GM21717 (cell line): Measurements from ENCODE around the gene WDR44.
"Not testable (repeated sequence)": the region's sequence is repeated elsewhere in the genome, so short reads cannot be mapped to it uniquely, and the experiment has no call there.

ENCODE experiments used
- ATAC-seq: cut with Tn5 transposase; IDR thresholded peaks from one replicate; pipeline ENCODE4 v1.9.1; 2021; ENCODE audit warnings: mild to moderate bottlenecking, moderate library complexity; ENCODE audit not compliant: unreplicated experiment

The WDR44 gene, protein sequence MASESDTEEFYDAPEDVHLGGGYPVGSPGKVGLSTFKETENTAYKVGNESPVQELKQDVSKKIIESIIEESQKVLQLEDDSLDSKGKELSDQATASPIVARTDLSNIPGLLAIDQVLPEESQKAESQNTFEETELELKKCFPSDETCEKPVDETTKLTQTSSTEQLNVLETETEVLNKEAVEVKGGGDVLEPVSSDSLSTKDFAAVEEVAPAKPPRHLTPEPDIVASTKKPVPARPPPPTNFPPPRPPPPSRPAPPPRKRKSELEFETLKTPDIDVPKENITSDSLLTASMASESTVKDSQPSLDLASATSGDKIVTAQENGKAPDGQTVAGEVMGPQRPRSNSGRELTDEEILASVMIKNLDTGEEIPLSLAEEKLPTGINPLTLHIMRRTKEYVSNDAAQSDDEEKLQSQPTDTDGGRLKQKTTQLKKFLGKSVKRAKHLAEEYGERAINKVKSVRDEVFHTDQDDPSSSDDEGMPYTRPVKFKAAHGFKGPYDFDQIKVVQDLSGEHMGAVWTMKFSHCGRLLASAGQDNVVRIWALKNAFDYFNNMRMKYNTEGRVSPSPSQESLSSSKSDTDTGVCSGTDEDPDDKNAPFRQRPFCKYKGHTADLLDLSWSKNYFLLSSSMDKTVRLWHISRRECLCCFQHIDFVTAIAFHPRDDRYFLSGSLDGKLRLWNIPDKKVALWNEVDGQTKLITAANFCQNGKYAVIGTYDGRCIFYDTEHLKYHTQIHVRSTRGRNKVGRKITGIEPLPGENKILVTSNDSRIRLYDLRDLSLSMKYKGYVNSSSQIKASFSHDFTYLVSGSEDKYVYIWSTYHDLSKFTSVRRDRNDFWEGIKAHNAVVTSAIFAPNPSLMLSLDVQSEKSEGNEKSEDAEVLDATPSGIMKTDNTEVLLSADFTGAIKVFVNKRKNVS

GRCh38 chrX:118345464-118346257 lies at the start of gene WDR44:
Gene WDR44, plus strand, starts transcription at chrX:118346106. Its CDS starts 398 bp downstream, at chrX:118346504.
- ATAC-seq, result peak; percentile 91

DNA sequence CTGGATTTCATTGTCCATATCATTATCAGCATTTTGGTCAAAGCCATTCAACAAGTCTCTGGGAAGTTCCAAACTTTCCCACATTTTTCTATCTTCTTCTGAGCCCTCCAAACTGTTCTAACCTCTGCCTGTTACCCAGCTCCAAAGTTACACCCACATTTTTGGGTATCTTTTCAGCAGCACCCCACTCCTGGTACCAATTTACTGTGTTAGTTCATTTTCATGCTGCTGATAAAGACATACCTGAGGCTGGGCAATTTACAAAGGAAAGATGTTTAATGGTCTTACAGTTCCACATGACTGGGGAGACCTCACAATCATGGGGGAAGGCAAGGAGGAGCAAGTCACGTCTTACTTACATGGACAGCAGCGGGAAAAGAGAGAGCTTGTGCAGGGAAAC lies 40.1 kb upstream of the WDR44 start:
- ATAC-seq, result not testable (repeated sequence)

- no peak for ATAC-seq
These were observed 30.4 kb upstream of the WDR44 start for GRCh38 chrX:118315529-118315928.

DNA sequence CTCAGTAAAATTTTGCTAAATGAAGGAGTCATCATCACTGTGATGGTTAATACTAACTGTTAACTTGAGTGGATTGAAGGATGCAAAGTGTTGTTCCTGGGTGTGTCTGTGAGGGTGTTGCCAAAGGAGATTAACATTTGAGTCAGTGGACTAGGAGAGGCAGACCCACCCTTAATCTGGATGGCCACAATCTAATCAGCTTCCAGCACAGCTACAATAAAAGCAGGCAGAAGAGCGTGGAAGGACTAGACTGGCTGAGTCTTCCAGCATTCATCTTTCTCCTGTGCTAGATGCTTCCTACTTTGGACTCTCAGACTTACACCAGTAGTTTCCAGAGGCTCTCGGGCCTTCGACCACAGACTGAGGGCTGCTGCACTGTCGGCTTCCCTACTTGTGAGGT lies 21.3 kb upstream of the WDR44 start:
- no peak for ATAC-seq

DNA sequence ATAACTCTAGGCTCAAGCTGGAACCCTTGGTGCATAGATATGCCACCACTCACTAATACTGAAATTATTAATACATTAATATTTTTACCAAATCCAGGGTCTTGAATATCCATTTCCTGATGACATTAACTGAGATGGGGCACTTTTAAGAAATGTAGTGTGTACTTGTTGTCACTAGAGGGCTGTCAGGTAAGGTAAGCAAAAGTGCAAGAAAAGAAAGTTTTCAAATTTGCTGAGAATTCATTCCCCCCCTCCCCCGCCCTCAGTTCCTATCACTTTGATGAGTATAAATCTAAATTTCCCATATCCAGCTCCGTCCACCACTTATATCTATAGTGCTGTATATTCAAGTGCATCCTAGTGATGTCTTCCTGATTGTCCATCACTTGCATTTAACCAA lies 20.5 kb upstream of the WDR44 start:
- ATAC-seq, result no peak

GRCh38 chrX:118329175-118329574 lies 16.7 kb upstream of the WDR44 start:
- ATAC-seq, result no peak

- ATAC-seq, result no peak
These were observed 8.2 kb upstream of the WDR44 start for GRCh38 chrX:118337687-118338086.

- no peak for ATAC-seq
These were observed 7.0 kb upstream of the WDR44 start for GRCh38 chrX:118338930-118339329.

GRCh38 chrX:118345045-118345463 lies 852 bp upstream of the WDR44 start:
- peak; percentile 6 for ATAC-seq

DNA sequence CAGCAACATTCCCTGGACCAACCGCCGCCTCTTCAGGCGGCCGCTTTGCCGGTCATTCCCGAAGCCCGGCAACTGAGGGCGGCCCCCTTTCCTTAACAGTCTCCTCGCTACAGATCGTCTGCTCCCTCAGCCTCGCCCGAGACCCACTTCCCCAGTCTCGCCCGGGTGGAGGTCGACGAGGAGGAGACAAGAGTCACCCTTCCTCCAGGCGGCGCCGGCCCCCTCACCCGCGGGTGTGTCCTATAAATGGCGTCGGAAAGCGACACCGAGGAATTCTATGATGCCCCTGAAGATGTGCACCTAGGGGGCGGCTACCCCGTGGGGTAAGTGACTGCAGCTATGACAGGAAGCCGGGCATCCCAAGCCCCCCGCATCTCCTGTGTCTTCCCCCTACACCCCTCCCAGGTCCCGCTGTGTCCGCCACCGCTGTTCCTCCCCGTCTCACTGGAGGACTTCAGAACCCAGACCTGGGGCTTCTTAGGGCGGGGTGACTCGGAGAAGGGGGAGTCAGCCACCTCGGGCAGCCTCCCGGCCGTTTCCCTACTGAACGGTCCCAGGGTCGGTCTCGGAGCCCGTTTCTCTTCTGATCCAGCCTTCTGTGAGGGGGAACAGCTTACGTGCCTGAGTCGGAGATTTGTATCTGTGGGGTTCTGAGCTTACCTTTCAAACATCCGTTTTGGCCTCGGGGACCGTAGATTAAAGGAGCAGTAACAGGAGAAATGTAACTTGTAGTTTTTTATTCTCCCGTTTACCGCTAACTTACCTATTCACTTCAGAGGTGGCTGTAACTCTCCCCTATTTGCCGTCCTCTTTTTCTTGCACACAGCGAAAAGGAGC lies 570 bp downstream of the WDR44 start:
- peak; percentile 18 for ATAC-seq

GRCh38 chrX:118347131-118347530 lies 1.2 kb downstream of the WDR44 start:
- ATAC-seq, result no peak

GRCh38 chrX:118347736-118348135 lies 1.8 kb downstream of the WDR44 start:
- ATAC-seq, result no peak

- no peak for ATAC-seq
These were observed 2.4 kb downstream of the WDR44 start for GRCh38 chrX:118348186-118348810.

GRCh38 chrX:118349188-118349587 lies 3.3 kb downstream of the WDR44 start:
- ATAC-seq, result no peak

DNA sequence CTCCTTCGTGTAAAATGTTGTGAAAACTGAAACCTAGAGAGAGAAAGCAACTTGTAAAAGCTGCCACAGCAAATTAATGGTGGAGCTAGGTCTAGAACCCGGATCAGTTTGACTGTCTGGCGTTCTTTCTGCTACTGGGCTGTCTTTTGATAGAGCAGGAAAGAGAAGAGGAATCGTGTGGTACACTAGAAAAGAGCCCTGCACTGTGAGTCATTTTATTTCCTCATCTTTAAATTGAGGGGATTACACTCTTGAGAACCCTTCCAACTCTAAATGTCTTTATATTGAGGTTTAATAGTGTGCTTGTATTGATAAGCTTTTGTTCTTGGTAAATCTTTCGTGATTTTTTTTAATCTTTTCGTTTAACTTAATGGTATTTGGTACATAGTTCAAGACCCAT lies 4.3 kb downstream of the WDR44 start:
- no peak for ATAC-seq

DNA sequence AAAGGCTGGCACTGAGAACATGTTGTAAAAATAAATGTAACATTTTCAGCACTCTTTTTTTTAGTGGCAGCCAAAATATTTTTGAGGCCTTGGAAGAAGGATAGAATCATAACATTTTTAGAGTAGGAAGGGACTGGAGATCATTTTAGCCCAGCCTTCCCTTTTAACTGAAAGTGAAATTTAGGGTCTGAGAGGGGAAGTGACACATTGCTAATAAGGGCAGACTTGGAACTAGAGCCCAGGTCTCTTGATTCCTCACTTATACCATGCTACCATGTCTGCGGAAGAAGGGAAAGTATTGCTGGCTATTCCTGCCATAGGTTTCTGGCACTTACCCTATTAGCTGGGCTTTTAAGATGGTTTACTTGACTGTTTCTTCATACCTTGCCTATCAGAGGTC lies 4.8 kb downstream of the WDR44 start:
- ATAC-seq, result peak; percentile 25

- no peak for ATAC-seq
These were observed 6.7 kb downstream of the WDR44 start for GRCh38 chrX:118352566-118352965.

GRCh38 chrX:118353081-118353850 lies 7.4 kb downstream of the WDR44 start:
- peak; percentile 45 for ATAC-seq
